Activated CD4-positive, alpha-beta memory T cell treated with anti-CD3 and anti-CD28 coated beads for 36 hours (primary cell): ENCODE measurements around the gene STOX1. TPM values are rescaled to one million over a fixed set of nuclear protein-coding genes. Genes with fewer than 3 reads are reported as not detected.
"Not testable (repeated sequence)": the region's sequence is repeated elsewhere in the genome, so short reads cannot be mapped to it uniquely, and the experiment has no call there.

ENCODE experiments used
- CTCF ChIA-PET: fragments of 350-600 bp; sonication (Branson Sonifier 250); formaldehyde crosslinking; loops from one replicate; lab custom pipeline; 2021; ENCODE audit warnings: antibody characterized with exemption, inconsistent platforms; lab: Charles Lee
- POLR2A ChIA-PET: fragments of 350-600 bp; sonication (Branson Sonifier 250); formaldehyde crosslinking; loops from one replicate; lab custom pipeline; 2021; ENCODE audit warnings: antibody characterized with exemption; lab: Charles Lee
- DNase-seq: peaks from one replicate; pipeline ENCODE4 v3.0.0-alpha.2; 2020
- H3K27ac Mint-ChIP-seq: one replicate; pipeline ENCODE4 v1.8.0; 2021; ENCODE audit warnings: mixed read lengths
- H3K27me3 Mint-ChIP-seq: one replicate; pipeline ENCODE4 v1.8.0; 2021; ENCODE audit warnings: mixed read lengths
- H3K36me3 Mint-ChIP-seq: one replicate; pipeline ENCODE4 v1.8.0; 2021; ENCODE audit warnings: mixed read lengths
- H3K4me1 Mint-ChIP-seq: one replicate; pipeline ENCODE4 v1.8.0; 2021; ENCODE audit warnings: low read depth, mixed read lengths
- H3K4me3 Mint-ChIP-seq: one replicate; pipeline ENCODE4 v1.8.0; 2021; ENCODE audit warnings: mild to moderate bottlenecking, mixed read lengths
- H3K9me3 Mint-ChIP-seq: one replicate; pipeline ENCODE4 v1.8.0; 2021; ENCODE audit warnings: mixed read lengths
- intact Hi-C: fragments of 100-400 bp; cut with micrococcal nuclease; formaldehyde crosslinking; loops from one replicate; pipeline ENCODE4 v1.15.1; 2023
- total RNA-seq, 2 experiments: library from RNA; stranded (reverse); gene quantifications; one replicate each; pipeline ENCODE4 v1.2.3, GENCODE V29; 2021

STOX1 gene
- total RNA-seq = under 1 TPM; 0.29 to 0.36 TPM

- Mint-ChIP-seq H3K9me3 (no peaks in the 10 kb centered on the region), H3K4me3 (peak within 1 kb of the TSS; percentile 67), H3K4me1 (peaks cover 4% of the 10 kb centered on the region), H3K27ac (no peak within 1 kb of the TSS), H3K27me3 (peaks cover 5% of the 10 kb centered on the region), H3K36me3 (no peaks in the 10 kb centered on the region)
- CTCF ChIA-PET = interaction anchor here (0.6 to 2.6 kb wide), 8 partner anchors 23 to 434 kb away, joined by 3 to 9 read pairs (median 4); no protein-coding TSS in a partner anchor
- POLR2A ChIA-PET = interaction anchor here (0.6 to 1.0 kb wide), 3 partner anchors 10 to 227 kb away, joined by 3 to 7 read pairs (median 3); no protein-coding TSS in a partner anchor
- intact Hi-C loops = loop anchor here (1.0 kb wide), 1 partner anchor 74 kb away; the partner anchor contains the start of gene DDX50
- peak; percentile 70 for DNase-seq
Observed at GRCh38 chr10:68826764-68827591, at the start of gene STOX1. Gene STOX1, plus strand, starts transcription at chr10:68827531. Its CDS starts 93 bp downstream, at chr10:68827624.

GRCh38 chr10:68781613-68782574 is 45.4 kb upstream of the STOX1 start:
- no peaks in the 10 kb centered on the region for H3K27me3 Mint-ChIP-seq
- no peak overlapping the region for H3K4me3 Mint-ChIP-seq
- intact Hi-C loops = no loop called here
- ChIA-PET POLR2A (interaction anchor here (0.6 to 0.9 kb wide), 2 partner anchors 15 to 278 kb away, joined by 3 to 5 read pairs; no protein-coding TSS in a partner anchor), CTCF (no interaction called here)
- peaks cover 37% of the 10 kb centered on the region for H3K36me3 Mint-ChIP-seq
- H3K4me1 Mint-ChIP-seq = no peaks in the 10 kb centered on the region
- DNase-seq = no peak
- H3K9me3 Mint-ChIP-seq = no peaks in the 10 kb centered on the region
- no peak overlapping the region for H3K27ac Mint-ChIP-seq

GRCh38 chr10:68784476-68784875 is 42.9 kb upstream of the STOX1 start:
- Mint-ChIP-seq H3K27me3 (no peaks in the 10 kb centered on the region), H3K4me1 (peaks cover 8% of the 10 kb centered on the region), H3K9me3 (no peaks in the 10 kb centered on the region), H3K4me3 (no peak overlapping the region), H3K27ac (no peak overlapping the region), H3K36me3 (peaks cover 32% of the 10 kb centered on the region)
- no peak for DNase-seq
- ChIA-PET CTCF (no interaction called here), POLR2A (no interaction called here)
- intact Hi-C loops = no loop called here

- no peak overlapping the region for H3K4me3 Mint-ChIP-seq
- H3K36me3 Mint-ChIP-seq = peaks cover 30% of the 10 kb centered on the region
- no peaks in the 10 kb centered on the region for H3K9me3 Mint-ChIP-seq
- intact Hi-C loops = no loop called here
- no peak overlapping the region for H3K27ac Mint-ChIP-seq
- DNase-seq = no peak
- POLR2A ChIA-PET = interaction anchor here (2.1 kb wide), 1 partner anchor 113 kb away, joined by 7 read pairs; no protein-coding TSS in a partner anchor
- H3K27me3 Mint-ChIP-seq = no peaks in the 10 kb centered on the region
- H3K4me1 Mint-ChIP-seq = peaks cover 8% of the 10 kb centered on the region
- CTCF ChIA-PET = no interaction called here
Observed at GRCh38 chr10:68787813-68788212, 39.5 kb upstream of the STOX1 start.

- no peak overlapping the region for H3K27ac Mint-ChIP-seq
- peaks cover 31% of the 10 kb centered on the region for H3K36me3 Mint-ChIP-seq
- peak; percentile 12 for DNase-seq
- H3K27me3 Mint-ChIP-seq = no peaks in the 10 kb centered on the region
- H3K4me1 Mint-ChIP-seq = peaks cover 8% of the 10 kb centered on the region
- intact Hi-C loops = loop anchor here (10.0 kb wide), 1 partner anchor 104 kb away; no protein-coding TSS in a partner anchor
- ChIA-PET CTCF (interaction anchor here (1.6 kb wide), 1 partner anchor 38 kb away, joined by 4 read pairs; no protein-coding TSS in a partner anchor), POLR2A (no interaction called here)
- H3K4me3 Mint-ChIP-seq = no peak overlapping the region
- no peaks in the 10 kb centered on the region for H3K9me3 Mint-ChIP-seq
Observed at GRCh38 chr10:68790476-68790875, 36.9 kb upstream of the STOX1 start.

GRCh38 chr10:68792115-68792514 is 35.2 kb upstream of the STOX1 start:
- no peak overlapping the region for H3K4me3 Mint-ChIP-seq
- H3K9me3 Mint-ChIP-seq = no peaks in the 10 kb centered on the region
- no peaks in the 10 kb centered on the region for H3K27me3 Mint-ChIP-seq
- POLR2A ChIA-PET = no interaction called here
- H3K4me1 Mint-ChIP-seq = peaks cover 7% of the 10 kb centered on the region
- no peak overlapping the region for H3K27ac Mint-ChIP-seq
- no peak for DNase-seq
- intact Hi-C loops = loop anchor here (10.0 kb wide), 1 partner anchor 103 kb away; no protein-coding TSS in a partner anchor
- H3K36me3 Mint-ChIP-seq = peaks cover 20% of the 10 kb centered on the region
- CTCF ChIA-PET = no interaction called here

GRCh38 chr10:68795886-68796532 is 31.3 kb upstream of the STOX1 start:
- ChIA-PET CTCF (interaction anchor here (1.0 kb wide), 1 partner anchor 31 kb away, joined by 3 read pairs; the partner anchor contains the start of gene STOX1), POLR2A (no interaction called here)
- Mint-ChIP-seq H3K4me3 (no peak overlapping the region), H3K27ac (no peak overlapping the region), H3K4me1 (no peaks in the 10 kb centered on the region), H3K9me3 (no peaks in the 10 kb centered on the region), H3K36me3 (peaks cover 11% of the 10 kb centered on the region), H3K27me3 (no peaks in the 10 kb centered on the region)
- intact Hi-C loops = loop anchor here (10.0 kb wide), 1 partner anchor 99 kb away; no protein-coding TSS in a partner anchor
- no peak for DNase-seq

- CTCF ChIA-PET = interaction anchor here (1.0 kb wide), 1 partner anchor 31 kb away, joined by 3 read pairs; the partner anchor contains the start of gene STOX1
Observed at GRCh38 chr10:68796605-68797004, 30.7 kb upstream of the STOX1 start.

GRCh38 chr10:68800211-68800610 is 27.1 kb upstream of the STOX1 start:
- H3K4me1 Mint-ChIP-seq = no peaks in the 10 kb centered on the region
- no peak overlapping the region for H3K4me3 Mint-ChIP-seq
- CTCF ChIA-PET = interaction anchor here (0.9 kb wide), 1 partner anchor 92 kb away, joined by 5 read pairs; no protein-coding TSS in a partner anchor
- POLR2A ChIA-PET = interaction anchor here (0.6 kb wide), 1 partner anchor 38 kb away, joined by 3 read pairs; no protein-coding TSS in a partner anchor
- H3K27ac Mint-ChIP-seq = no peak overlapping the region
- intact Hi-C loops = no loop called here
- no peak for DNase-seq
- H3K36me3 Mint-ChIP-seq = peaks cover 2% of the 10 kb centered on the region
- no peaks in the 10 kb centered on the region for H3K27me3 Mint-ChIP-seq
- H3K9me3 Mint-ChIP-seq = no peaks in the 10 kb centered on the region

More at GRCh38 chr10:68796605-68797004, 30.7 kb upstream of the STOX1 start:
- Mint-ChIP-seq H3K9me3 (no peaks in the 10 kb centered on the region), H3K27me3 (no peaks in the 10 kb centered on the region), H3K4me3 (no peak overlapping the region), H3K27ac (no peak overlapping the region), H3K4me1 (no peaks in the 10 kb centered on the region), H3K36me3 (peaks cover 10% of the 10 kb centered on the region)
- intact Hi-C loops = loop anchor here (10.0 kb wide), 1 partner anchor 98 kb away; no protein-coding TSS in a partner anchor
- POLR2A ChIA-PET = interaction anchor here (0.6 kb wide), 1 partner anchor 14 kb away, joined by 5 read pairs; no protein-coding TSS in a partner anchor
- no peak for DNase-seq

GRCh38 chr10:68804692-68805091 is 22.6 kb upstream of the STOX1 start:
- no peak overlapping the region for H3K4me3 Mint-ChIP-seq
- intact Hi-C loops = no loop called here
- H3K9me3 Mint-ChIP-seq = no peaks in the 10 kb centered on the region
- no peaks in the 10 kb centered on the region for H3K27me3 Mint-ChIP-seq
- DNase-seq = no peak
- no peak overlapping the region for H3K27ac Mint-ChIP-seq
- POLR2A ChIA-PET = no interaction called here
- H3K36me3 Mint-ChIP-seq = no peaks in the 10 kb centered on the region
- H3K4me1 Mint-ChIP-seq = no peaks in the 10 kb centered on the region
- CTCF ChIA-PET = no interaction called here

GRCh38 chr10:68810830-68811229 is 16.5 kb upstream of the STOX1 start:
- H3K4me3 Mint-ChIP-seq, H3K27ac Mint-ChIP-seq, H3K27me3 Mint-ChIP-seq, H3K36me3 Mint-ChIP-seq, intact Hi-C loops, DNase-seq, H3K9me3 Mint-ChIP-seq, H3K4me1 Mint-ChIP-seq, CTCF ChIA-PET: not testable (repeated sequence)
- POLR2A ChIA-PET = interaction anchor here (0.6 kb wide), 1 partner anchor 157 kb away, joined by 3 read pairs; no protein-coding TSS in a partner anchor
